OCI-LY1 (cell line): ENCODE measurements around the gene TEAD4.

ENCODE experiments used
- H2AFZ ChIP-seq: fragments of 200-600 bp; sonication (generic), shearing (Covaris generic); 2 replicates; pipeline ENCODE4 v1.6.0; 2014; ENCODE audit warnings: antibody characterized with exemption, mild to moderate bottlenecking, low read length
- H3F3A ChIP-seq: fragments of 200-600 bp; sonication (generic), shearing (Covaris generic); 2 replicates; pipeline ENCODE4 v1.6.0; 2014; ENCODE audit warnings: mild to moderate bottlenecking, antibody characterized with exemption, low read length, moderate library complexity; ENCODE audit not compliant: insufficient read depth
- H3K27ac ChIP-seq: fragments of 200-600 bp; sonication (generic); 2 replicates; pipeline ENCODE4 v1.5.1; 2014; ENCODE audit warnings: low read length, mixed run types, mild to moderate bottlenecking, low read depth; ENCODE audit not compliant: poor library complexity, severe bottlenecking
- H3K27me3 ChIP-seq: fragments of 200-600 bp; sonication (generic); 2 replicates; pipeline ENCODE4 v1.6.0; 2014; ENCODE audit warnings: antibody characterized with exemption, mild to moderate bottlenecking, low read length, moderate library complexity; ENCODE audit not compliant: insufficient read depth
- H3K36me3 ChIP-seq: fragments of 200-600 bp; sonication (generic); 2 replicates; pipeline ENCODE4 v1.6.1; 2014; ENCODE audit warnings: mild to moderate bottlenecking, antibody characterized with exemption, low read length, moderate library complexity, mixed read lengths; ENCODE audit not compliant: insufficient read depth
- H3K4me1 ChIP-seq: fragments of 200-600 bp; sonication (generic); 2 replicates; pipeline ENCODE4 v1.5.1; 2014; ENCODE audit warnings: mild to moderate bottlenecking, low read length, moderate library complexity; ENCODE audit not compliant: insufficient read depth, severe bottlenecking
- H3K4me2 ChIP-seq: fragments of 200-600 bp; sonication (generic), shearing (Covaris generic); 2 replicates; pipeline ENCODE4 v1.6.1; 2014; ENCODE audit warnings: low read length
- H3K4me3 ChIP-seq: fragments of 200-600 bp; sonication (generic); 2 replicates; pipeline ENCODE4 v1.5.1; 2014; ENCODE audit warnings: low read length, low read depth, mild to moderate bottlenecking, mixed read lengths; ENCODE audit not compliant: poor library complexity, severe bottlenecking
- H3K79me2 ChIP-seq: fragments of 200-600 bp; shearing (Covaris generic); 2 replicates; pipeline ENCODE4 v1.6.1; 2016; ENCODE audit warnings: mixed run types, low read length, mixed read lengths; ENCODE audit not compliant: insufficient read depth
- H3K9ac ChIP-seq: fragments of 200-600 bp; sonication (generic), shearing (Covaris generic); 2 replicates; pipeline ENCODE4 v1.6.1; 2014; ENCODE audit warnings: mild to moderate bottlenecking, low read length, mixed read lengths
- H3K9me2 ChIP-seq: fragments of 200-600 bp; sonication (generic), shearing (Covaris generic); 2 replicates; pipeline ENCODE4 v1.6.1; 2014; ENCODE audit warnings: low read depth, mild to moderate bottlenecking, low read length, mixed read lengths
- H3K9me3 ChIP-seq: fragments of 200-600 bp; shearing (Covaris generic); 2 replicates; pipeline ENCODE4 v1.6.1; 2014; ENCODE audit warnings: low read length, mixed read lengths
- H4K20me1 ChIP-seq: fragments of 200-600 bp; sonication (generic), shearing (Covaris generic); 2 replicates; pipeline ENCODE4 v1.6.0; 2016; ENCODE audit warnings: mild to moderate bottlenecking, low read length; ENCODE audit not compliant: insufficient read depth
- CTCF ChIP-seq: fragments of 200-600 bp; sonication (generic), shearing (Covaris generic); IDR thresholded peaks from 2 replicates; pipeline ENCODE4 v1.5.1; 2017; ENCODE audit warnings: mild to moderate bottlenecking, antibody characterized with exemption, low read length, moderate library complexity, mixed read lengths
- EZH2 ChIP-seq: fragments of 200-600 bp; sonication (generic), shearing (Covaris generic); IDR thresholded peaks from 2 replicates; pipeline ENCODE4 v1.8.0; 2017; ENCODE audit warnings: borderline replicate concordance, mixed run types, mild to moderate bottlenecking, antibody characterized with exemption, low read length, moderate library complexity, mixed read lengths

The TEAD4 gene

GRCh38 chr12:2925322-2925995 is 33.7 kb upstream of the TEAD4 start:
- Histone ChIP-seq H3K36me3 (peaks cover 26% of the 10 kb centered on the region), H3K9me2 (no peaks in the 10 kb centered on the region), H3K4me2 (no peak overlapping the region), H3K27ac (no peak overlapping the region), H2AFZ (no peak overlapping the region), H3K4me1 (no peaks in the 10 kb centered on the region), H3K27me3 (no peaks in the 10 kb centered on the region), H3K4me3 (no peak overlapping the region), H4K20me1 (no peaks in the 10 kb centered on the region), H3F3A (no peaks in the 10 kb centered on the region), H3K9me3 (no peaks in the 10 kb centered on the region), H3K9ac (no peak overlapping the region), H3K79me2 (no peaks in the 10 kb centered on the region)
- TF ChIP-seq CTCF (no peak), EZH2 (no peak)

GRCh38 chr12:2930865-2931264 is 28.3 kb upstream of the TEAD4 start:
- Histone ChIP-seq H3K4me2 (no peak overlapping the region), H3K27ac (no peak overlapping the region), H3F3A (no peaks in the 10 kb centered on the region), H3K36me3 (peaks cover 30% of the 10 kb centered on the region), H3K4me3 (no peak overlapping the region), H2AFZ (no peak overlapping the region), H3K4me1 (no peaks in the 10 kb centered on the region), H3K79me2 (no peaks in the 10 kb centered on the region), H3K9me3 (no peaks in the 10 kb centered on the region), H3K27me3 (no peaks in the 10 kb centered on the region), H3K9ac (no peak overlapping the region), H3K9me2 (no peaks in the 10 kb centered on the region), H4K20me1 (no peaks in the 10 kb centered on the region)
- TF ChIP-seq CTCF (no peak), EZH2 (no peak)

- Histone ChIP-seq H3K79me2 (no peaks in the 10 kb centered on the region), H3K36me3 (peaks cover 39% of the 10 kb centered on the region), H3F3A (no peaks in the 10 kb centered on the region), H3K9ac (no peak overlapping the region), H3K4me3 (no peak overlapping the region), H3K9me2 (no peaks in the 10 kb centered on the region), H2AFZ (no peak overlapping the region), H4K20me1 (no peaks in the 10 kb centered on the region), H3K27ac (no peak overlapping the region), H3K4me1 (no peaks in the 10 kb centered on the region), H3K27me3 (no peaks in the 10 kb centered on the region), H3K4me2 (no peak overlapping the region), H3K9me3 (no peaks in the 10 kb centered on the region)
- no peak for TF ChIP-seq EZH2
- no peak for TF ChIP-seq CTCF
Measured at GRCh38 chr12:2933586-2933985, 25.6 kb upstream of the TEAD4 start.
